ENCODE results near the gene ZNF518A.

ZNF518A gene, protein sequence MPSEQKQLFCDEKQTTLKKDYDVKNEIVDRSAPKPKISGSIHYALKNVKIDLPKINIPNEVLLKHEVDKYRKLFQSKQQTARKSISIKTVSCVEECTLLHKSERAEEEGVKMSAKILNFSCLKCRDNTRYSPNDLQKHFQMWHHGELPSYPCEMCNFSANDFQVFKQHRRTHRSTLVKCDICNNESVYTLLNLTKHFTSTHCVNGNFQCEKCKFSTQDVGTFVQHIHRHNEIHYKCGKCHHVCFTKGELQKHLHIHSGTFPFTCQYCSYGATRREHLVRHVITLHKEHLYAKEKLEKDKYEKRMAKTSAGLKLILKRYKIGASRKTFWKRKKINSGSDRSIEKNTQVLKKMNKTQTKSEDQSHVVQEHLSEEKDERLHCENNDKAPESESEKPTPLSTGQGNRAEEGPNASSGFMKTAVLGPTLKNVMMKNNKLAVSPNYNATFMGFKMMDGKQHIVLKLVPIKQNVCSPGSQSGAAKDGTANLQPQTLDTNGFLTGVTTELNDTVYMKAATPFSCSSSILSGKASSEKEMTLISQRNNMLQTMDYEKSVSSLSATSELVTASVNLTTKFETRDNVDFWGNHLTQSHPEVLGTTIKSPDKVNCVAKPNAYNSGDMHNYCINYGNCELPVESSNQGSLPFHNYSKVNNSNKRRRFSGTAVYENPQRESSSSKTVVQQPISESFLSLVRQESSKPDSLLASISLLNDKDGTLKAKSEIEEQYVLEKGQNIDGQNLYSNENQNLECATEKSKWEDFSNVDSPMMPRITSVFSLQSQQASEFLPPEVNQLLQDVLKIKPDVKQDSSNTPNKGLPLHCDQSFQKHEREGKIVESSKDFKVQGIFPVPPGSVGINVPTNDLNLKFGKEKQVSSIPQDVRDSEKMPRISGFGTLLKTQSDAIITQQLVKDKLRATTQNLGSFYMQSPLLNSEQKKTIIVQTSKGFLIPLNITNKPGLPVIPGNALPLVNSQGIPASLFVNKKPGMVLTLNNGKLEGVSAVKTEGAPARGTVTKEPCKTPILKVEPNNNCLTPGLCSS (N-terminal part only)

DNA sequence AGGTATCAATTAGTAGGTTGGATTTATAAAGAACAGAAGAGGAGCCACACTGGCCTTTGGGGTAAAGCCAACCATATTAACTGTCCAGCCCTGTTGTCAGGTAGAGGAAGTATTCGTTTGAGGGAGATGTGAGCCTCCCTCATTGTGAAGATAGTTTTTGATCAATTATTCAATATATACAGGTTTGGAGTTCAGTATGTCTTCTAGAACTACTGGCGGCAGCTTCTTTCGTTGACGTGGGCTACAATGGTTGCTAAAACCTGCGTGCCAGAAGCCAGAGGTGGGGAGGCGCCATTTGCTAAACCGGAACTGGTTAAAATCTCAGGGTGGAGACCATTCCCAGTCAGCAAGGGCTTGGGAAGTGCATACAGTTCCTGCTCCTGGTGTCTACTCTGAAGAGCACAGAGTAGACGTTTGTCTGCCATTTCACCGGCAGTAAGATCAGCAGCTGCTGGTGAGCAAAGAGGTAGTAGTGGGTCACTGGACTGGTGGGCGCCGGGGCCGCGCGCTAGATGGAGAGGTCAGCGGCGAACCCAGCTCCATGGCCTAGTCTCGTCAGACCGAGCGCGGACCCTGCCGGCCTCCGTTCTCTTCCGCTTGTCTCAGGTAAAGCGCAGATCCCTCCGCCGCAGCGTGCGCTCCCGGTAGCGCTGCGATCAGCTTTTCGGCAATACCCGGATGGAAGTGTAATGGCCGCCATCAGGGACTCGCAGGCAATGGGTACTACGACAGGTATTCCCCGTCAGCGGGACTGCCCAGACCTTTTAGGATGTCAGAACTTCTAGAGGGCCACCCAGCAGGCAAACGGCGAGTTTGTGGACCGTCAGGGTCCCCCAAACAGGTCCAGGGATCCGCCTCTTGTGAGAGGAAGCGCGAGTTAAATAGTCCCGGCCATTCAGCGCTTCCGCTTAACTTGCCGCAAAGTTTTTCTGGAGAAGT lies at the start of gene ZNF518A:
Gene ZNF518A (plus strand): TSS at position 911 of the 939 bp plus-strand sequence. CDS start 26,026 bp downstream, outside the sequence.
- peak; percentile 93 for DNase-seq (ENCODE audit: low read depth)

DNA sequence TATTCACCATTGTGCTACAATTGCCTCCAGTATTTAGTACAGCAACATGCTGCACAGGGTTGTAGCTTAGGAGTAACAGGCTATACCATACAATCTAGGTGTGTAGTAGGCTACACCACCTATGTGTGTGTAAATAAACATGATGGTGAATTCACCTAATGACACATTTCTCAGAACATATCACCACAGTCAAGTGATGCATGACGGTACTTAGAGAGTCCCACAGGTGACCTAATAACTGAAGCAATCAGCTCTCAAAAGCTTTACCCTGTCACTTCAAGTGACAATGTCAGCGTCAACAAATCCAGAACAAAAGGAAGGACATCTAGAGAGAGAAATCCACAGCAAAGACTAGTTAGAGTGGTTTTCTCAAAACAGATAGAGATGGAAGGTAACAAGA lies 47.9 kb upstream of the ZNF518A start:
- no peak for DNase-seq (ENCODE audit: low read depth)

DNA sequence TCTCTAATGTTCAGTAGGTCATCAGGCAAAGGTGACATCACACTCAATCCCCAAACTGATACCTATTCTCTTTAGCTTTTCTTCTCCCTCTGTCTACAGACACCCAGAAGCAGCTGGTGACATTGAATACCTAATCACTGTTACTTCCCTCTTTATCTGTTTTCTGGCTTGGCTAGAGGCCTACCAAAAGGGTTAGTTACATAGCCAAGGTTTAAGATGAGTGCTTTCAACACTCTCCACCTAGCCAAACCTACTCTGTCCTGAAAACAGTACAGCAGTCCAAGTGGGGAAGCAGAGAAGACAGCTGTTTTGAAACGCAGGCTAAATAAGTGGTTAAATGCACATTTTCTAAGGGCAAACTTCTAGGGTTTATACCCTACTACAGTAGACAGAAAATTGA lies 47.3 kb upstream of the ZNF518A start:
- no peak for DNase-seq (ENCODE audit: low read depth)

DNA sequence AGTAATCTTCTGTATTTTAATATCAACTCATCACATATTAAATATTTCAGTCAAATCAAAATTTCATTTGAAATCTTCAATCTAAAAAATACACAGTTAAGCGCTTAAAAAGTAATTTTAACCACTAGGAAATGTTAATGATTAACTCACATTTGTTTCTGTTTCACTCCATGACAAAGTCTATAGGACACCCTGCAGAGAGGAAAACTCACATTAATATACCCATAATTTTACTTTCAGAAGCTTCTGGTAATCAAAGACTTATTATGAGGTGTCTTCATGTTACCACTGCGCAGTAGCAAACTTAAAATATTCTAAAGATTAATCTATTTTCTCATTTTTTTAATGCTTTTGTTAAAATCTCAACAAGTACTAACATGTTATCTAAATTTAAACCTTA lies 41.0 kb upstream of the ZNF518A start:
- no peak for DNase-seq (ENCODE audit: low read depth)

DNA sequence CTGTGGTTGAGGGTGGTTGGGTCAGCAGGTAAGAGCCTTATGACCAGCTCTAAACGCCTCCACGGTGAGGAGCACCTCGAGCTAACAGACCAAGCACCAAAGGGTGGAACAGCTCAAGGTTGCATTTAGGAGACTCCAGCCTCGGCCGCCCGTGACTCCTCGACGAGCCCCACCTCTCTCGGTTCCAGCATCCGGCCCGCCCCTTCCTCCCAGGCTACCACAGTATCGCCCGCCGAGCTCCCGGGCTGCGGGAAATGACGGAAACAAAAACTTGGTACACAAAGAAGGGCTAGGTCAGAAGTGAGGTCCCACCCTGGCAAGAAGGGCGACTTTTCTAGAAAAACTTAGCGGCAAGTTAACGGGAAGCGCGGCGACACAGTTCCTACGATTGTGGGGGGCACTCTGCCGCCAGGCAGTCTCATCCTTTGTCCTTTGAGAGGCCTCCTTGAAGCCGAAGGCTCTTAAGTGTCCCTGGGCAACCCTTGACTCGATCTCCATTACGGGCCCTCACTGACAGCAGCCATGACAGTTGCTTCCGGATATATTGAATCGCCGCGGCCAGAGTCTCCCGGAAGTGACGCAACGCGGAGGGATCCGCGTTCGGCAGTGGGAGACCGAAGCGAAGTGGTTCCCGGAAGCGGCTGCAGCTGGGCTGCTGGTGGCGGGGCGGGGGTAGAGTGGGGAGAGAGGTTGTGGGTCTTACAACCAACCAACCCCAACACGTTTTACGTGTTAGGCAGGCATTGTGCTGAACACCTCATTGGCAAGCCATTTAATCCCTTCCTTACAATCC lies 40.2 kb upstream of the ZNF518A start:
- DNase-seq (ENCODE audit: low read depth) = peak; percentile 89

DNA sequence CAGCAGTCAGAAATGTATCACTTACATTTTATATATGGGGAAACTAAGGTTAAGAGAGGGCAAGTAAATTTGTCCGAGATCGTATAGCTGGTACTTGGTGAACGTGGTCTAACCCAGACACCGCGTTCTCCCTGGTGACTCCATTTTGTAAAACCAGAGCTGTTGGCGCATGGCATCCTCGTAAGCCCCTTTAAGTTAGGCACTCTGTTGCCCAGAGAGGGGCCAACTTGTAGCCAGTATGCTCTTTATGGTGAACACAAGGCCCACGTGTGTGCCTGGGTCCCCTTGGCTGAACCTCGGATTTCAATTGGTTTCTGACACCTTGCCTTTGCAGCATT lies 39.7 kb upstream of the ZNF518A start:
- DNase-seq (ENCODE audit: low read depth) = no peak

DNA sequence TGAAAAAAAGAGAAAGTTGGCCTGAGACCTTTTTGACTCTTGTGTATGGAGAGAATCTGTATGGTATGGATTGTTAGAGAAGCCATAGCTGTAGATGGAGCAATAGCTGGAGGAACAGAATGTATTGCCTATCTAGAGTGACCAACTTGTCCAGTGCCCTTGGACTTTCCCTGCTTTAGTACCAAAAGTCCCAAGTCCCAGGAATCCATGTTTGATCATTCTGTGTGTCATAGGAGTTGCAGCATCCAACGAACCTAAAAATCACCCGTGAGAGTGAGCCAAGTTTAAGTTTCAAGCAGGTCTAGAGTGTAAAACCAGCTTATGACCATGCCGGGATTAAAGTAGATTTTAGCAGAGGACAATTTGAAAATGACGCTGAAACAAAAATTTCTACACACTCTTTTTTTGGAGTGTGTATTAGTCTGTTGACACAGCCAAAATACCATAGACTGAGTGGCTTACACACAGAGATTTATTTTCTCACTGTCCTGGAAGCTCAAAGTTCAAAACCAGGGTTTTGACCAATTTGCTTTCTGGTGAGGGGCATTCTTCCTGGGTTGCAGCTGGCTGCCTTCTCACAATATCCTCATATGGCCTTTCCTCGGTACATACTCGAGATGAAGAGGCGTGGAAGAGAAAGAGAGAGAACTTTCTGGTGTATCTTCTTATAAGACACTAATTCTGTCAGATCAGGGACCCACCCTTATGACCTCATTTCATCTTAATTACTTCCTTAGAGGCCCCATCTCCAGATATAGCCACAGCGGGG lies 36.9 kb upstream of the ZNF518A start:
- no peak for DNase-seq (ENCODE audit: low read depth)

DNA sequence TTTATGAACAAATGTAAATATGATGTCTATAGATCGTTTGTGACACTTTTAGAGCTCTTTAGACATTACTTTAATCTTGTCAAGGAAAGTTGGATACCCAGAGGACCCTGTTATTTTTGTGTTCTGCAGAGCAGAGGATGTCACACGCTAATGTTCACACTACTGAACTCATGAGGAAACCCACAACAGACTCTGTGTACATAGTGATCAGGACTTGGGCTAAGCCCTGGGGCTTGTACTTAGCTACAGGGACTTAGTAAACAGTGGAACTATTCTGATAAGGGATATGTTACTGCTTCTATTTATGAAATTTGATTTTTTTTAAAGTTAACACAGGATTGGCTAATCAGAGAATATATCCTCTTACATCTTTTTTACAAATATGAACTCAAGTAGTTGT lies 36.1 kb upstream of the ZNF518A start:
- no peak for DNase-seq (ENCODE audit: low read depth)

DNA sequence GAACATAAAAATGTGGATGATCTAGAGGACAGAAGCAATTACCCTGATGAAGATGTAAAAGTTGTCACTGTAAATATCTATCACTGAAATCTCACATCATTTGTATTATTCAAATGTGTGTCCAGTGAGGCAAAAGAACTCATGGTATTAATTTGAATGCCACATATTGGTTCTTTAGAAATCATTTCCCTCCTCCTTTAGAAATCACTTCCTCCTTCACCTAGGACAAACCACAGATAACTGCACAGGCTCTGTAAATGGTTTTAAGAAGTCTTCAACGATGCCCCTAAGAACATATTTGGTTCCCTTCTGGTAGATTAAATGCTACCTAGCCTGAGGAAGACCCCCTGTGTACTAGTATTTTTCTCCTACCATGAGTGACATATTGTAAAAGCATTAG lies 33.1 kb upstream of the ZNF518A start:
- no peak for DNase-seq (ENCODE audit: low read depth)

DNA sequence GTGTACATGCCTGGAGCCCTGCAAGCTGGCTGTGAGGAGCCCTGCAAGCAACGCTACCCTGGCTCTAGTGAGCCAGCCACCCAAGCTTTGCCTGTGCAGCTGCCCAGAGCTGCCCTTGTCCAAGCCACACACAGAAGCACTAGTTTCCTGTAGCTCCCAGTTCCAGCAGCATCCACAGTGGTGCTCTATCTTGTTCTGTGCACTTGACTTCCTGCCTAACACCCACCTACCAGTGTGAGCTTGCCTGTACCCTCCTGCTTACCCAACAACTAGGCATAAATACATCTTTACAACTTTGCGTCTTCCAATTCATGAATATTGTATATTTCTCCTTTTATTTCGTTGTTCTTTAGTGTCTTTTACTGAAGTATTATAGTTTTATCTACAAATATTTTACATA lies 32.2 kb upstream of the ZNF518A start:
- no peak for DNase-seq (ENCODE audit: low read depth)

DNA sequence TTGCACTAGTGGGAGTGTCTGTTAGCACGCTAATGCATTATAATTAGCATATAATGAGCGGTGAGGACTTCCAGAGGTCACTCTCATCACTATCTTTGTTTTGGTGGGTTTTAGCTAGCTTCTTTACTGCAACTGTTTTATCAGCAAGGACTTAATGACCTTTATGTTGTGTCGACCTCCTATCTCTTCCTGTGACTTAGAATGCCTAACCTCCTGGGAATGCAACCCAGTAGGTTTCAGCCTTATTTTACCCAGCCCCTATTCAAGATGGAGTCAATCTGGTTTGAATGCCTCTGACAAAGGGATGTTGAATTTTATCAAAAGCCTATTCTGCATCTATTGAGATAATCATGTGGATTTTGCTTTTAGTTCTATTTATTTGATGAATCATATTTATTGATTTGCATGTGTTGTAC lies 22.5 kb upstream of the ZNF518A start:
- no peak for DNase-seq (ENCODE audit: low read depth)

DNA sequence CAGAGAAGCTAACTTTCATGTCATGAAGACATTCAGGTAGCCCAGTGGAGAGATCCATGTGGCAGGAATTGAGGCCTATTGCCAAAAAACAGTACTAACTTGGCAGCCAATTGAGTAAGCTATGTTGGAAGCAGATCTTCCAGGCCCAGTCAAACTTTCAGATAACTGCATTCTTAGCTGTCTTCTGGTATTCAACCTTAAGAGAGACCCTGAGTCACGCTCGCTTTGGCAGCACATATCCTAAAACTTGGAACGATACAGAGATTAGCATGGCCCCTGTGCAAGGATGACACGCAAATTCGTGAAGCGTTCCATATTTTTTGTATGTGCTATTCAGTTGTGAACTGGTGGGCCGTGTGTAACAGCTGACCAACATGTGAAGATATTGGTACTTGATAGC lies 17.6 kb upstream of the ZNF518A start:
- no peak for DNase-seq (ENCODE audit: low read depth)

DNA sequence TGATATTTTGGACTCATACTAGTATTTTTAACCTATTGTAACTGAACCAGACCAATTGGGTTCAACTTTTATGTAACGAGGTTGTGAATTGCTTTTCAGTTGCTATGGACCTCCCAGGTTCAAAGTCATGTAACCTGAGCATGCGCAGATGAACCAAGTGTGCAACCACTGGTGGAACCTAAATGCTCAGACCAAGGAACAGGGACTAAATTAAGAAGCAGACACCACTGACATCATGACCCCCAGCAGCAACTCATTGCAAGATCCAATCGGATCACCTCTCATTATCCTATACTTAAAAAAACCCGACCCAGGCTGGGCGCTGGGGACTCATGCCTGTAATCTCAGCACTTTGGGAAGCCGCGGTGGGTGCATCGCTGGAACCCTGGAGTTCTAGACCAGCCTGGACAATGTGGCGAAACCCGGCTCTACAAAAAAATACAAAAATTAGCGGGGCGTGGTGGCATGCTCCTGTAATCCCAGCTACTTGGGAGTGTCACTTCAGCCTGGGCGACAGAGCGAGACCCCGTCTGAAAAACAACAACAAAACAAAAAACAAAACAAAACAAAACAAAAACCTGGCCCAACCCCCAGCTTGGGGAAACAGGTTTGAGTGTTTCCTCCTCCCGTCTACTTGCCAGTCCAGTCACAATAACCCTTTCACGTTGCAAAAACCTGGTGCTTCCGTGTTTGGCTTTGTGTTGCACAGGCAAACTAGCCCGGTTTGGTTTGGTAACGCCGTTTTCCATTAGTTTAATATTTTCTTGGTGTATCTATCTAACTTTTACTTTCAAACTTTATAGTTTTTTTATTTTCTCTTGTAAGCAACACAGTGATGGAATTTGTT lies 11.3 kb upstream of the ZNF518A start:
- DNase-seq (ENCODE audit: low read depth) = no peak

DNA sequence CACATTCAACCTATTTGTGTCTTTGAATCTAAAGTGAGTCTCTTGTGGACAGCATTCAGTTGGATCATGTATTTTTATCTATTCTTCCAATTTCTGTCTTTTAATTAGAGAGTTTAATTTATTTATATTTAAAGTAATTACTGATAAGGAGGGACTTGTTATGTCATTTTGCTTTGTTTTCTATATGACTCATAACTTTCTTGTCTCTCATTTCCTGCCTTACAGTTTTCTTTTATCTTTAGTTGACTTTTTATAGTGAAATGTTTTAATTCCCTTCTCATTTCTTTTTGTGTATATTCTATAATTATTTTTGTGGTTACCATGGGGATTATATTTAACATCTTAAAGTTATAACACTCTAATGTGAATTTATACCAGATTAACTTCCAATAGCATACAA lies 7.3 kb upstream of the ZNF518A start:
- DNase-seq (ENCODE audit: low read depth) = no peak

DNA sequence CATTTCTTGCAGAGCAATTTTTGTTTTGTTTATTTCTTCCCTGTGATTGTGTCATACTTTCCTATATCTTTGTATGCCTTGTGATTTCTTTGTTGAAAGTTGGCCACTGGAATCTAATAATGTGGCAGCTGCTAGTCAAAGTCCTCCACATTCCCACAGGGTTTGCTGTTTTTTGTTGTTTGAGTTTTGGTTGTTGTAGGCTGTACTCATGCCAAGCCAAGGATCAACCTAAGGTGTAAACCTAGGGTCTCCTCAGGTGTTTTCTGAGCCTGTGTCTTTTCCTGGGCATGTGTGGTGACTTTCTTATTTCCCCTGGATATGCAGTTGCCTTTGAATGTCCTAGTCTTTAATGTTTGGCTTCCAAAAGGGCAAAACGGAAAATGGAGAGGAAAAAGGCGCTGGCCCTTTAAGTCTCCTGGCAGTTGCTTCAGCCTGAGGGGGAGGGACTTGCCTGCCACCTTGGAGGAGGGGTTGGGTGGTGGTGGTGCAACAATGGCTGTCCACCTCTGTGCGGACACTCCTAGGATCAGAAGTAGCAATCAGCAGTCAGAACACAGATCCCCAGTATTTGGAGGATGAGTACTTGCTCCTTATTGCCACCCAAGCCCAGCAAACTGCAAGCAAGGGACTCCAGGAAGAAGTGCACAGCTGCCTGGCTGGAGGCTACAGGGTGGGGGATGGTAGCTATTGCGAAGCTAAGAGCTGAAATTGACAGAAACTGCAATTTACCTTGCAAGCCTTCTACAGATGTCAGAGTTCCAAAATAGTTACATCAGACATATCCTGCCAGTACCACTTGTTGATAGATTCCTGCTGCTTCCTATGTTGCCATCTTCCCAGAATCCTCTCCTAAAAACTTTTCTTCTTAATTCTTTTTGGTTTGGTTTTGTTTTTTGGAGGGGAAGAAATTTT lies 5.6 kb upstream of the ZNF518A start:
- no peak for DNase-seq (ENCODE audit: low read depth)

DNA sequence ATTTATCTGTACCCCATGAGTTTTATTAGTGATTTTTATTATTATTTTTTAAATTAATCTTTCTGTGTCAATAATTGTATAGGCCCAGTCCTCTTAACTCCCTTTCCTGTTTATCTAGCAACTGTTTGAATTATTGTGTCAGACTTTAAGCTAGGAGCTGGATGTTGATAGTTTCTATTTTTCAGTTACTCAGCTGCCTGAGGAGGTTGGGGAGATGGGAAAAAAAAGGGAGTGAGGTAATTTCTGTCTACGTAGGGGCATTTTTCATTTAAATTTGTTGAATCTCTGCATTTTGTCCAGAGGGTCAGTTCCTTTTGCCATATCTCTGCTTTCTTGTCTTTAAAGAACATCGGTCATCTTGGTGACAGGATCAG lies 5.0 kb upstream of the ZNF518A start:
- DNase-seq (ENCODE audit: low read depth) = no peak

DNA sequence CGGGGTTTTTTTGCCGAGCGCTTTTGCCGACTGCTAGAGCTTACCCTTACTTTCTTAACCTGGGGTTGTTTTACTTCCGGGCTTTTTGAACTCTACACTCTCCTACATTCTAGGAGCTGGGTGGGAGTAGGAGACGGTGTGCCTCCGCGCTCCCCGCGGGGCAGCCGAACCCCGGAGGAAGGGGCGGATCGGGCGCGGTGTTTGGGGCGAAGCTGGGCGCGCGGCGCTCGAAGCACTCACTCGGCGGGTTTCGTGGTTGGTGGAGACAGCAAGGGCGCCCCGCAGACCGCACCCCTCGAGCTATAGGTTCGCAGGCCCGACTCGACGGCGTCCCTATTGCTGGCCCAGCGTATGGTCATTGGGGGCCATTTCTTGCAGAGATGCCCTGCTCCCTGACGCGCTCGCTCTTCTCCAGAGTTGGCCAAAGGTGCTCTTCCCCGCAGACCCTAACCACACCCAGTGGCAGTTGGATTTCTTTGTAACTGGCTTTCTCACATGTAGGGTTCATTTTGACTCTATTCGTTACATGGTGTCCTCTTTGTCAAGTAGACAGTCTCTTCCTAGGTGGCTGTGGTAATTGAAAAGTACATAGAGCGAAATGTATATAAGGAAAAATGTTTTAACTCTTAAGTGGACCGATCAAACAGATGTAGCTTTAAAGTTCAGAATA lies 364 bp downstream of the ZNF518A start:
- no peak for DNase-seq (ENCODE audit: low read depth)

DNA sequence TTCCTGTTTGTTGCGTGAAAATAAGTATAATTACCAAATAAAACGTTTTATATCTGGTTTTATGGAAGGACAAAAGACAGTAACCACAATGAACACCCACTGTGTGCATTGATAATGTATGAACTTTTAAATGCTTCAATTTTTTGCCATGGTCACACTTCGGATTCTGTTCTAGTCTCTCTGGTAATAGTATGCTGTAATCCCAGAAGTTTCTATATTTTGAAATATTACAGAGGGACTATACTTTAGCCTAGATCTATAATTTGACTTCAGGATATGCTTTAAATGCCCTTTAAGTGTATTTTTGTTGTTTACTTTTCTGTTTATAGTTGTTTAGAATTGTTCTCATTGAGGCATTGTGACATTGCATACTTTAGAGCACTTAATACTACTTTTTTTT lies 1.5 kb downstream of the ZNF518A start:
- DNase-seq (ENCODE audit: low read depth) = no peak
